T-helper 22 cell (primary cell): ENCODE results near the gene SEC31A.
"Not testable (repeated sequence)": the region's sequence is repeated elsewhere in the genome, so short reads cannot be mapped to it uniquely, and the experiment has no call there.

Source experiments
- DNase-seq: peaks from one replicate; pipeline ENCODE4 v3.0.0-alpha.2; 2020; ENCODE audit warnings: low read depth

Gene SEC31A

GRCh38 chr4:82833060-82833459 is 57.9 kb downstream of the SEC31A start:
- DNase-seq = not testable (repeated sequence)

GRCh38 chr4:82825425-82825824 is 65.5 kb downstream of the SEC31A start:
- DNase-seq = no peak

GRCh38 chr4:82823062-82823461 is 67.9 kb downstream of the SEC31A start:
- DNase-seq = no peak

- DNase-seq = no peak
Observed at GRCh38 chr4:82820689-82821088, 70.3 kb downstream of the SEC31A start.

GRCh38 chr4:82818664-82819662 is 72.0 kb downstream of the SEC31A start:
- DNase-seq = no peak

- DNase-seq = not testable (repeated sequence)
Observed at GRCh38 chr4:82816874-82817273, 74.1 kb downstream of the SEC31A start.

- no peak for DNase-seq
Observed at GRCh38 chr4:82814034-82814433, 76.9 kb downstream of the SEC31A start.

- DNase-seq = no peak
Observed at GRCh38 chr4:82811838-82812341, 79.1 kb downstream of the SEC31A start.

- DNase-seq = no peak
Observed at GRCh38 chr4:82811392-82811791, 79.6 kb downstream of the SEC31A start.

GRCh38 chr4:82810176-82810575 is 80.8 kb downstream of the SEC31A start:
- no peak for DNase-seq

GRCh38 chr4:82809619-82810018 is 81.3 kb downstream of the SEC31A start:
- DNase-seq = no peak

GRCh38 chr4:82803746-82804145 is 87.2 kb downstream of the SEC31A start:
- DNase-seq = no peak

- no peak for DNase-seq
Observed at GRCh38 chr4:82802911-82803310, 88.0 kb downstream of the SEC31A start.

- no peak for DNase-seq
Observed at GRCh38 chr4:82801910-82802521, 88.9 kb downstream of the SEC31A start.

GRCh38 chr4:82799006-82799881 is 91.7 kb downstream of the SEC31A start:
- no peak for DNase-seq

GRCh38 chr4:82798168-82799005 is 92.6 kb downstream of the SEC31A start, which contains the start of gene SCD5:
SCD5 (minus strand) TSS chr4:82798796; CDS start chr4:82798537, 259 bp downstream.
- no peak for DNase-seq

- DNase-seq = no peak
Observed at GRCh38 chr4:82797405-82798111, 93.4 kb downstream of the SEC31A start.

- DNase-seq = no peak
Observed at GRCh38 chr4:82797040-82797404, 93.9 kb downstream of the SEC31A start.

GRCh38 chr4:82792912-82793649 is 97.9 kb downstream of the SEC31A start:
- no peak for DNase-seq

GRCh38 chr4:82791179-82791578 is 99.8 kb downstream of the SEC31A start:
- no peak for DNase-seq
